Measurements from ENCODE around the gene CAMK1D. TPM values are rescaled to one million over a fixed set of nuclear protein-coding genes. Genes with fewer than 3 reads are reported as not detected.

CAMK1D gene
- total and polyA plus RNA-seq, 2 of the 8 experiments (the other 6 are each of a cell fraction or from before 2014, with no cell fraction given), result 3.5 to 10.6 TPM

DNA sequence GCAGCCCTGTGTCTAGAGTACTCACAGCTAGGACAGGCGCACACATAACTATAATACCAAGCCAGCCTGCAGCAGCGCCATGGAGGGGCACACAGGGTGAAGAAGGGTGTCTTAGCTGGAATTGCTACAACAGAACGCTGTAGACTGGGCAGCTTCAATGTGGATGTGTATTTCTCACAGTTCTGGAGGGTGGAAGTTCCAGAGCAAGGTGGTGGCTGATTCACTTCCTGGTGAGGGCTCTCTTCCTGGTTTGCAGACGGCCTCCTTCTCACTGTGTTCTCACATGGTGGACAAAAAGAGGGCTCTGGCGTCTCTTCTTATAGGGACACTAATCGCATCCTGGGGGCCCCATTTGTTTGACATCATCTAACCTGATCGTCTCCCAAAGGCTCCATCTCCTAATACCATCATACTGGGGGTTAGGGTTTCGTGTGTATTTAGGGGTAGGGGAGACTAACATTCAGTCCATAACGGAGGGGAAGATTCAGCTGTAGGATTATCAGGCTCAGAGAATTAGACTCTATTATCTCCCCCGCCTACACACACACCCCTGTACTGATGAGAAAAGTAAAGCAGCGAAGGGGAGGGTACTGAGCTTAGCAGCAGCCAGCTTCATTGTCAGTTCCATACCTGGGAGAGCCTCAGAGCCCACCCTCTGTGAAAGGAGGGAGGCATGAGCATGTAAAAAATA lies 363.1 kb downstream of the CAMK1D start:
- Histone ChIP-seq H4K5ac (ENCODE audit: insufficient read length, low read depth, low read length) (no peak overlapping the region), H2BK15ac (ENCODE audit: low read length) (peak overlapping the region; percentile 93), H3K4me3 (ENCODE audit: extremely low read depth in 1 of 4, insufficient read depth in 2 of 4, low read depth in 3 of 4, low read length in 4 of 4) (no peak overlapping the region), H3K14ac (ENCODE audit: insufficient read length) (no peak overlapping the region), H3K36me3 (ENCODE audit: control insufficient read depth in 2 of 4, insufficient read depth in 4 of 4, low read length in 3 of 4) (no peaks in the 10 kb centered on the region), H2BK12ac (ENCODE audit: low read depth, low read length) (no peak overlapping the region), H4K91ac (replicated peaks; ENCODE audit: insufficient read length, low read length) (no peak overlapping the region), H4K20me1 (replicated peaks in 1 of 2; ENCODE audit: control insufficient read depth in 1 of 2, insufficient read depth in 2 of 2, low read length in 2 of 2) (no peaks in the 10 kb centered on the region), H3K27ac (ENCODE audit: low read depth, low read length) (no peak overlapping the region), H3K18ac (ENCODE audit: extremely low read depth, low read length) (no peak overlapping the region), H3K23me2 (ENCODE audit: low read depth, low read length) (no peaks in the 10 kb centered on the region), H3K9me3 (ENCODE audit: insufficient read depth in 2 of 2, low read depth in 1 of 2, low read length in 1 of 2) (no peaks in the 10 kb centered on the region), H3K23ac (ENCODE audit: insufficient read length) (no peak overlapping the region), H3K4ac (replicated peaks; ENCODE audit: insufficient read length, low read depth, low read length) (no peak overlapping the region), H3K79me1 (ENCODE audit: low read depth, low read length) (no peaks in the 10 kb centered on the region), H3K4me2 (ENCODE audit: insufficient read depth in 1 of 2, low read depth in 2 of 2, low read length in 2 of 2) (no peak overlapping the region), H3K9ac (replicated peaks in 1 of 4; ENCODE audit: extremely low read depth in 1 of 4, low read depth in 3 of 4, low read length in 3 of 4) (no peak overlapping the region), H3K27me3 (replicated peaks in 1 of 4; ENCODE audit: control insufficient read depth in 3 of 4, extremely low read depth in 1 of 4, insufficient read depth in 3 of 4, low read length in 3 of 4) (no peaks in the 10 kb centered on the region), H3K4me1 (replicated peaks in 1 of 4; ENCODE audit: control insufficient read depth in 3 of 4, insufficient read depth in 4 of 4, low read length in 3 of 4) (peaks cover 2 to 14% (median 6%) of the 10 kb centered on the region in 4 experiments; a peak in 4 of 7 replicates), H2BK20ac (ENCODE audit: low read length) (no peak overlapping the region), H2BK5ac (ENCODE audit: low read depth, low read length) (no peak overlapping the region), H3K56ac (replicated peaks; ENCODE audit: insufficient read length, low read depth, low read length) (no peak overlapping the region), H4K8ac (ENCODE audit: extremely low read depth, insufficient read depth, low read length) (no peak overlapping the region), H2AFZ (ENCODE audit: low read length) (no peak overlapping the region), H2AK5ac (ENCODE audit: low read depth, low read length) (no peak overlapping the region), H2BK120ac (replicated peaks; ENCODE audit: low read depth, low read length) (no peak overlapping the region), H3K79me2 (ENCODE audit: control insufficient read depth in 1 of 2, insufficient read depth in 2 of 2, low read length in 2 of 2) (no peaks in the 10 kb centered on the region)
- ChIA-PET CTCF (ENCODE audit: partially characterized antibody) (interaction anchor here (0.6 to 5.3 kb wide), 39 partner anchors 9 to 462 kb away, joined by 3 to 62 read pairs (median 4); no protein-coding TSS in a partner anchor), POLR2A (ENCODE audit: partially characterized antibody) (interaction anchor here (0.5 to 1.0 kb wide), 3 partner anchors 46 to 526 kb away, joined by 3 read pairs; no protein-coding TSS in a partner anchor)
- DNase-seq (ENCODE audit: low read depth in 1 of 2, low spot score in 2 of 2), result no peak
- WGBS, 2 experiments (ENCODE audit: extremely low coverage in 1 of 2, insufficient coverage in 1 of 2, insufficient read length in 1 of 2, insufficient replicate concordance in 2 of 2, low coverage in 1 of 2, low lambda C conversion rate in 2 of 2, missing lambda C conversion rate in 1 of 2), result 86% methylated on average over 11 of the region's 11 CpGs; no CpG with 5 or more reads in 1 of the 2 experiments
- TF ChIP-seq BCL11A (IDR thresholded peaks at IDR 0.05; ENCODE audit: low read depth in 2 of 2, low read length in 2 of 2) (no peak), GABPA (IDR thresholded peaks at IDR 0.05; ENCODE audit: borderline replicate concordance, insufficient read depth, low read length) (no peak), SRF (IDR thresholded peaks at IDR 0.05; ENCODE audit: low read depth, low read length) (no peak), GTF2F1 (IDR thresholded peaks at IDR 0.05; ENCODE audit: borderline replicate concordance, low read depth, low read length) (no peak)
- FAIRE-seq, result no peak

Measured in H1 (cell line).